Stomach (tissue), 4 donors: ENCODE data around the gene BAIAP3.

Source experiments
- POLR2A ChIP-seq, 4 donors: fragments of 450-650 bp; IDR thresholded peaks; one replicate each; pipeline ENCODE4 v1.6.1; 2016; ENCODE audit warnings: antibody characterized with exemption in 4 of 4, control low read depth in 2 of 4, mild to moderate bottlenecking in 1 of 4, moderate library complexity in 1 of 4
- POLR2AphosphoS5 ChIP-seq, 3 donors: sonication (generic); formaldehyde crosslinking; IDR thresholded peaks; one replicate each; pipeline ENCODE4 v1.6.1; 2016; ENCODE audit warnings: antibody characterized with exemption in 3 of 3

DNA sequence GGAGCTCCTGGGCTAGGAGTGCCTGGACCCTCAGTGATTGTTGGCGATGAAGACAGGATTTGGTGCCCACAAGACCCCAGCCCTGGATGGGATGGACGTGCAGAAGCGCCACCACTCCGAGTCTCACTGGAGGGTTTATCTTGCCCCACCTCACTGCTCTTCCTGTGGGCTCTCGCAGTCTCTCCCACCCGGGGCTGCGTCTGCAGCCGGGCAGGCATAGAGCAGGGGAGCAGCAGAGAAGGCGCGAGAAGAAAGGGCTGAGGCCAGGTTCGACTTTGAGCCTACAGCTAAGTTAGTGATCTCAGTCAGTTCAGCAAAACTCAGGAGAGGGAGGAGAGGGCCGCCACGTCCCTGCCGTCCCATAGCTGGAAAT is 17.4 kb upstream of the BAIAP3 start:
- TF ChIP-seq POLR2A (IDR thresholded peaks at IDR 0.05) (no peak), POLR2AphosphoS5 (IDR thresholded peaks at IDR 0.05) (no peak)
